ENCODE data around the gene OR56A4.

DNA sequence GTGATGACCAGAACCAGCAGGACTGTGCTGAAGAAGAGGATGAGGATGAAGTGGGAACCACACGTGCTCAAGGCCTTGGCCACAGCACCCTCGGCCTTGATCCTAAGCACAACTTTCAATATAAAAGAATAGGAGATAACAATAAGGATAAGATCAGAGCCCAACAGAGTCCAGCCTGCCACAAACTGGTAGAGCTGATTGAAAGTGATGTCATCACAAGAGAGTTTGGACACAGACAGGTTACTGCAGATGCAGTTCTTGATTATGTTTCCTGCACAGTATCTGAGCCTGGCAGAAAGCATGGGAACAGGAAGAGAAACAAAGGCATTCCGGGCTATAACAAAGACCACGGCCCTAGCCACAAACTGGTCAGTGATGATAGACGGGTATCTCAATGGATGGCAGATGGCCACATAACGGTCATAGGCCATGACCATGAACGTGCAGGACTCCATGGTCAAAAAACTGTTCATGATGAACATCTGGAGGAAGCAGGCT, 4.5 kb downstream of the OR56A4 start:
- TF ChIP-seq FOXM1 (IDR thresholded peaks at IDR 0.05; ENCODE audit: borderline replicate concordance, low read depth) (no peak), YY1 (IDR thresholded peaks at IDR 0.05; ENCODE audit: low read depth) (no peak), TCF12 (IDR thresholded peaks at IDR 0.05; ENCODE audit: low read depth) (no peak), RAD21 (IDR thresholded peaks at IDR 0.05; ENCODE audit: low read depth) (no peak), CREB1 (IDR thresholded peaks at IDR 0.05; ENCODE audit: low read depth) (no peak), EGR1 (IDR thresholded peaks at IDR 0.05) (no peak), TEAD4 (IDR thresholded peaks at IDR 0.05) (no peak), EP300 (IDR thresholded peaks at IDR 0.05; ENCODE audit: borderline replicate concordance) (no peak), ZBTB7A (IDR thresholded peaks at IDR 0.05; ENCODE audit: low read depth) (no peak), TAF1 (IDR thresholded peaks at IDR 0.05; ENCODE audit: low read depth) (no peak)
- TF ChIP-seq, protein P1, sequence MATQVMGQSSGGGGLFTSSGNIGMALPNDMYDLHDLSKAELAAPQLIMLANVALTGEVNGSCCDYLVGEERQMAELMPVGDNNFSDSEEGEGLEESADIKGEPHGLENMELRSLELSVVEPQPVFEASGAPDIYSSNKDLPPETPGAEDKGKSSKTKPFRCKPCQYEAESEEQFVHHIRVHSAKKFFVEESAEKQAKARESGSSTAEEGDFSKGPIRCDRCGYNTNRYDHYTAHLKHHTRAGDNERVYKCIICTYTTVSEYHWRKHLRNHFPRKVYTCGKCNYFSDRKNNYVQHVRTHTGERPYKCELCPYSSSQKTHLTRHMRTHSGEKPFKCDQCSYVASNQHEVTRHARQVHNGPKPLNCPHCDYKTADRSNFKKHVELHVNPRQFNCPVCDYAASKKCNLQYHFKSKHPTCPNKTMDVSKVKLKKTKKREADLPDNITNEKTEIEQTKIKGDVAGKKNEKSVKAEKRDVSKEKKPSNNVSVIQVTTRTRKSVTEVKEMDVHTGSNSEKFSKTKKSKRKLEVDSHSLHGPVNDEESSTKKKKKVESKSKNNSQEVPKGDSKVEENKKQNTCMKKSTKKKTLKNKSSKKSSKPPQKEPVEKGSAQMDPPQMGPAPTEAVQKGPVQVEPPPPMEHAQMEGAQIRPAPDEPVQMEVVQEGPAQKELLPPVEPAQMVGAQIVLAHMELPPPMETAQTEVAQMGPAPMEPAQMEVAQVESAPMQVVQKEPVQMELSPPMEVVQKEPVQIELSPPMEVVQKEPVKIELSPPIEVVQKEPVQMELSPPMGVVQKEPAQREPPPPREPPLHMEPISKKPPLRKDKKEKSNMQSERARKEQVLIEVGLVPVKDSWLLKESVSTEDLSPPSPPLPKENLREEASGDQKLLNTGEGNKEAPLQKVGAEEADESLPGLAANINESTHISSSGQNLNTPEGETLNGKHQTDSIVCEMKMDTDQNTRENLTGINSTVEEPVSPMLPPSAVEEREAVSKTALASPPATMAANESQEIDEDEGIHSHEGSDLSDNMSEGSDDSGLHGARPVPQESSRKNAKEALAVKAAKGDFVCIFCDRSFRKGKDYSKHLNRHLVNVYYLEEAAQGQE (IDR thresholded peaks at IDR 0.05; ENCODE audit: low read depth): no peak
- TF ChIP-seq, protein P2, sequence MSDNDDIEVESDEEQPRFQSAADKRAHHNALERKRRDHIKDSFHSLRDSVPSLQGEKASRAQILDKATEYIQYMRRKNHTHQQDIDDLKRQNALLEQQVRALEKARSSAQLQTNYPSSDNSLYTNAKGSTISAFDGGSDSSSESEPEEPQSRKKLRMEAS (IDR thresholded peaks at IDR 0.05): no peak
